ENCODE data around the gene CERT1.

Gene CERT1

DNA sequence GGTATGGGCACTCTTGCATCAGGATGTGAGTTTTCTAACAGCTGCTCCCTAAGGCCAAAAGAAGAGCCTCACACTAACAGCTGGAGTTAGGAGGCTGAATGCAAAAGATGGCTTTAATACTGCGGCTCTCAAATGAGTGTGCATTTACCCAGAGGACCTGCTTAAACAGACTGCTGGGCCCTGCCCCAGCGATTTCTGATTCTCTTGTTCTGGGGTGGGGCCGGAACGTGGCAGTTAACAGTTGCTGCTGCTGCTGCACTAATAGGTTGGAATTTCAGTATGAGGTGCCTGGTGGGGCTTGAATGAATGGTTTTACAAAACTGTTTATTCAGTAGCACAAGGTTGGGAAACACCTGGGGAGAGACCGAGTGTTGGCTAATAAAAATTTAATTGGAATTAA lies 148.3 kb downstream of the CERT1 start:
- Histone ChIP-seq H3K4me1 (ENCODE audit: control insufficient read depth, insufficient read depth, low read length) (no peaks in the 10 kb centered on the region), H3K9me3 (ENCODE audit: control insufficient read depth, insufficient read depth, low read length) (no peaks in the 10 kb centered on the region), H3K36me3 (ENCODE audit: control insufficient read depth, insufficient read depth, low read length) (peaks cover 9% of the 10 kb centered on the region), H3K27me3 (ENCODE audit: control insufficient read depth, insufficient read depth, low read length) (no peaks in the 10 kb centered on the region), H3K4me3 (ENCODE audit: low read depth, low read length) (no peak overlapping the region), H3K9ac (ENCODE audit: low read depth, low read length) (no peak overlapping the region)

DNA sequence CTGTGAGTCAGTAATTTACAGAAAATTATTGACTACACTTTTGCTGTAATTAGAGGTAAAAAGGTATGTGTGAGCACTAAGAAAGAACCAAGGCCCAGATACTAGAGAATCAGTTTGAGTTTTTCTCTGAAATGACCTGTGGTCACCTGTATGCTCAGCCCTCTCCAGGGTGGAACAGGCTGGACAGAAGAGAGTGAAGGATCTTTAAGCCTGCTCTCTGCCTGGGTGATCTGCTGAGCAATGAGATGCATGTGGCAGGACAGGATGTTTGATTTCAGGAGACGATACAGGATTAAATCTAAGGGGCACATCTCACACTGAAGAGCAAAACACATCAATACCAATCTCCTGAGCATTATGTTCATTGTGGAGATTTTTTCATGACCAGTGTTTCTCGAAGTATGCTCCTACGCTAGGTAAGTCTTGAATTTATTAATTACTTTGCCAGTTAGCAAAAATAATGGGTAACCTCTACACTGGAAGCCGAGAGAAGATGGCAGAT lies 148.9 kb downstream of the CERT1 start:
- H3K9me3 ChIP-seq (ENCODE audit: control insufficient read depth, insufficient read depth, low read length): no peaks in the 10 kb centered on the region
- H3K9ac ChIP-seq (ENCODE audit: low read depth, low read length): no peak overlapping the region
- no peaks in the 10 kb centered on the region for H3K4me1 ChIP-seq (ENCODE audit: control insufficient read depth, insufficient read depth, low read length)
- H3K4me3 ChIP-seq (ENCODE audit: low read depth, low read length): no peak overlapping the region
- H3K36me3 ChIP-seq (ENCODE audit: control insufficient read depth, insufficient read depth, low read length): peaks cover 11% of the 10 kb centered on the region
- no peaks in the 10 kb centered on the region for H3K27me3 ChIP-seq (ENCODE audit: control insufficient read depth, insufficient read depth, low read length)

DNA sequence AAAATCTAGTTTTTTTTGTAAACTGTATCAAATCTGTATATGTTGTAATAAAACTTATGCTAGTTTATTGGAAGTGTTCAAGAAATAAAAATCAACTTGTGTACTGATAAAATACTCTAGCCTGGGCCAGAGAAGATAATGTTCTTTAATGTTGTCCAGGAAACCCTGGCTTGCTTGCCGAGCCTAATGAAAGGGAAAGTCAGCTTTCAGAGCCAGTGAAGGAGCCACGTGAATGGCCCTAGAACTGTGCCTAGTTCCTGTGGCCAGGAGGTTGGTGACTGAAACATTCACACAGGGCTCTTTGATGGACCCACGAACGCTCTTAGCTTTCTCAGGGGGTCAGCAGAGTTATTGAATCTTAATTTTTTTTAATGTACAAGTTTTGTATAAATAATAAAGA lies 150.1 kb downstream of the CERT1 start:
- H3K9ac ChIP-seq (ENCODE audit: low read depth, low read length): no peak overlapping the region
- H3K4me1 ChIP-seq (ENCODE audit: control insufficient read depth, insufficient read depth, low read length): no peaks in the 10 kb centered on the region
- H3K27me3 ChIP-seq (ENCODE audit: control insufficient read depth, insufficient read depth, low read length): no peaks in the 10 kb centered on the region
- peaks cover 19% of the 10 kb centered on the region for H3K36me3 ChIP-seq (ENCODE audit: control insufficient read depth, insufficient read depth, low read length)
- H3K4me3 ChIP-seq (ENCODE audit: low read depth, low read length): no peak overlapping the region
- H3K9me3 ChIP-seq (ENCODE audit: control insufficient read depth, insufficient read depth, low read length): no peaks in the 10 kb centered on the region

DNA sequence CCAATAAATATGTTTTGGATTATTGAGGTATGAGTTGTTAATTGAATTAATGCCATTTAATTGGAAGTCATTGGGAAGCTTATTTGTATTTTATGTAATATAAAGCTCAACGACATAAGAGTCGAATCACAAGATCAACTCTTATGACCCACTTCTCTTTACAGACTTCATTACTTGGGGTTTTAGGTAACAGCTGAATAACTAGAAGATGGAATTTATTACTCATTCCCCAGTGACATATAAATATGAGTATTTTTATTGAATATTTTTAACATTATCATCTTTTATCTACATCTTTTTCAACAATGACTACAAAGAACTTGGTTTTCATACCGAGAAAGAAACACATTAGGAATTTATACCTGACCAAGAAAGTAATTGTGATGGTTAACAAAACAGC lies 153.3 kb downstream of the CERT1 start:
- Histone ChIP-seq H3K4me3 (ENCODE audit: low read depth, low read length) (no peak overlapping the region), H3K9me3 (ENCODE audit: control insufficient read depth, insufficient read depth, low read length) (no peaks in the 10 kb centered on the region), H3K27me3 (ENCODE audit: control insufficient read depth, insufficient read depth, low read length) (no peaks in the 10 kb centered on the region), H3K36me3 (ENCODE audit: control insufficient read depth, insufficient read depth, low read length) (peaks cover 26% of the 10 kb centered on the region), H3K4me1 (ENCODE audit: control insufficient read depth, insufficient read depth, low read length) (no peaks in the 10 kb centered on the region), H3K9ac (ENCODE audit: low read depth, low read length) (no peak overlapping the region)

DNA sequence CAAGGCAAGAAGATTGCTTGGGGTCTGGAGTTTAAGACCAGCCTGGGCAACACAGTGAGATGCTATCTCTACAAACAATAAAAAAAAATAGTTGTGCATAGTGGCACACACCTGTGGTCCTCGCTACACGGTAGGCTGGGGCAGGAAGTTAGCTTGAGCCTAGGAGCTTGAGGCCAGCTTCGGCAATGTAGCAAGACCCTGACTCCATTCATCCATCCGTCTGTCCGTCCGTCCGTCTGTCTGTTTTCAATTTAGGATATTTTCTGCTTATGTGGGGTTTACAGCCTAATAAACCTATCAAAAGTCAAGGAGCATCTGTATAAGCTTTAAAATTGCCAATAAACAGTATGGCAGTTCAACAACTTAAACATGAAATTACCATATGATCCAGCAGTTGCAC lies 154.7 kb downstream of the CERT1 start:
- H3K36me3 ChIP-seq (ENCODE audit: control insufficient read depth, insufficient read depth, low read length): peaks cover 26% of the 10 kb centered on the region
- no peaks in the 10 kb centered on the region for H3K4me1 ChIP-seq (ENCODE audit: control insufficient read depth, insufficient read depth, low read length)
- no peak overlapping the region for H3K9ac ChIP-seq (ENCODE audit: low read depth, low read length)
- no peaks in the 10 kb centered on the region for H3K9me3 ChIP-seq (ENCODE audit: control insufficient read depth, insufficient read depth, low read length)
- H3K4me3 ChIP-seq (ENCODE audit: low read depth, low read length): no peak overlapping the region
- no peaks in the 10 kb centered on the region for H3K27me3 ChIP-seq (ENCODE audit: control insufficient read depth, insufficient read depth, low read length)

DNA sequence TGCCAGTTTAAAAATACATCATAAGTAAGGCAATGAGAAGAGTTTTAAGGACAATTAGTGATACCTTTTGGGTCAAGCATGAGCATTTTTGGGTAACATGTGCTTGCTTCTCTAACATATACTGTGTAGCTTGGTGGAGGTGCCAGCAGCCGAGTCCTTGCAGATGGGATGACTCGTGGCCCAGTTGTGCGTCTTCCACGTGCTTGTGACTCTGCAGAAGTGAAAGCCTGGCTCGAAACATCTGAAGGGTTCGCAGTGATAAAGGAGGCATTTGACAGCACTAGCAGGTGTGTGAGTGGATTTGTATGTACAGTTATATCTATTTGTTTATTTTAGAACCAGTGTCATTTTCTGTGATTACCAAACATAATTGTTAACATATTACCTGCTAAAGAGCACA lies 156.2 kb downstream of the CERT1 start:
- no peak overlapping the region for H3K9ac ChIP-seq (ENCODE audit: low read depth, low read length)
- H3K4me3 ChIP-seq (ENCODE audit: low read depth, low read length): no peak overlapping the region
- peaks cover 36% of the 10 kb centered on the region for H3K36me3 ChIP-seq (ENCODE audit: control insufficient read depth, insufficient read depth, low read length)

DNA sequence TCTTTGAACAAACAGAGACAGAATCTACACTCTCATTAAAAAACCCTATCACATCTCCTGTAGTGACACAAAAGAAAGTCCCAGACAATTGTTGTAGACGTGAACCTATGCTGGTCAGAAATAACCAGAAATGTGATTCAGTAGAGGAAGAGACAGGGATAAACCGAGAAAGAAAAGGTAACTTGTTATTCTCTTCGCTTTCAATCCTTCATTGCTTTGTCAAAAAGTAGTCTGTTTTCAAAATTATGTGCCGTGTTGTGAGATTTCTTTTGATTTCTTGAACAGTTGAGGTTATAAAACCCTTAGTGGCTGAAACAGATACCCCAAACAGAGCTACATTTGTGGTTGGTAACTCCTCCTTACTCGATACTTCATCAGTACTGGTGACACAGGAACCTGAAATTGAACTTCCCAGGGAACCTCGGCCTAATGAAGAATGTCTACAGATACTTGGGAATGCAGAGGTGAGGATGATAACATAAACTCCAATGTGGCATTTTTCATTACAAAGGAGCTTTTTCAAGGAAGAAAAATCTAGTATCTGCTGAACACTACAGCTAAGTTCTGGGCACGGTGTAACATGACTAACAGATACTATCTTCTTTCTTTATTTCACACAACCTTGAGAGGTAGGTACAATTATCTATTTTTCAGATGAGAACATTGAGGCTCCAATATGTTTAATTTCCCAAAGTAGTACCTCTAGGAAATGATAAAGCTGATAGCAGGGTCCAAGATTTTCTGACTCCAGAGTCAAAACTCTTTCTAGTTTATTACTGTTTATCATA lies 160.1 kb downstream of the CERT1 start:
- no peak overlapping the region for H3K9ac ChIP-seq (ENCODE audit: low read depth, low read length)
- peaks cover 31% of the 10 kb centered on the region for H3K36me3 ChIP-seq (ENCODE audit: control insufficient read depth, insufficient read depth, low read length)

More for the DNA sequence above, 156.2 kb downstream of the CERT1 start:
- Histone ChIP-seq H3K27me3 (ENCODE audit: control insufficient read depth, insufficient read depth, low read length) (no peaks in the 10 kb centered on the region), H3K4me1 (ENCODE audit: control insufficient read depth, insufficient read depth, low read length) (no peaks in the 10 kb centered on the region), H3K9me3 (ENCODE audit: control insufficient read depth, insufficient read depth, low read length) (no peaks in the 10 kb centered on the region)

DNA sequence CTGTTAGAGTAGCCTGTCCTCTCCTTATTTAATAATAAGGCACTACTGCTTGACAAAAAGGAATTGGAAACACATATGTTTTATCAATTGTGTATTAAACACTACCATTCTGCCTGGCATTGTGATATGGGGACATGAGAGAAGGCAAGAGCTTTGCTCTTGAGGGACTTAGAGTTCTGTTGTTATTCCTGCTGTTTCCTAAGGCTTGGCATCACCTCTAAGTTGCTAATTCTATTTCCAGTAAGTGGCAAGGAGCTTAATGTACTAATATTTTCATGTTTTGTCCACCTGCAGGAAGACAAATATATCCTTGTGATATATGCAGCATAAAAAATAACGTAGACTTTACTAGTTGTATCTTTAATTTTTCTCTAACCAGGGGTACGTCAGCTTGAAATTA lies 161.8 kb downstream of the CERT1 start:
- peaks cover 35% of the 10 kb centered on the region for H3K36me3 ChIP-seq (ENCODE audit: control insufficient read depth, insufficient read depth, low read length)
- H3K9ac ChIP-seq (ENCODE audit: low read depth, low read length): no peak overlapping the region
- no peaks in the 10 kb centered on the region for H3K9me3 ChIP-seq (ENCODE audit: control insufficient read depth, insufficient read depth, low read length)
- no peaks in the 10 kb centered on the region for H3K4me1 ChIP-seq (ENCODE audit: control insufficient read depth, insufficient read depth, low read length)
- no peak overlapping the region for H3K4me3 ChIP-seq (ENCODE audit: low read depth, low read length)
- no peaks in the 10 kb centered on the region for H3K27me3 ChIP-seq (ENCODE audit: control insufficient read depth, insufficient read depth, low read length)

More for the DNA sequence above, 160.1 kb downstream of the CERT1 start:
- H3K4me3 ChIP-seq (ENCODE audit: low read depth, low read length): no peak overlapping the region
- H3K27me3 ChIP-seq (ENCODE audit: control insufficient read depth, insufficient read depth, low read length): no peaks in the 10 kb centered on the region
- no peaks in the 10 kb centered on the region for H3K4me1 ChIP-seq (ENCODE audit: control insufficient read depth, insufficient read depth, low read length)
- H3K9me3 ChIP-seq (ENCODE audit: control insufficient read depth, insufficient read depth, low read length): no peaks in the 10 kb centered on the region

DNA sequence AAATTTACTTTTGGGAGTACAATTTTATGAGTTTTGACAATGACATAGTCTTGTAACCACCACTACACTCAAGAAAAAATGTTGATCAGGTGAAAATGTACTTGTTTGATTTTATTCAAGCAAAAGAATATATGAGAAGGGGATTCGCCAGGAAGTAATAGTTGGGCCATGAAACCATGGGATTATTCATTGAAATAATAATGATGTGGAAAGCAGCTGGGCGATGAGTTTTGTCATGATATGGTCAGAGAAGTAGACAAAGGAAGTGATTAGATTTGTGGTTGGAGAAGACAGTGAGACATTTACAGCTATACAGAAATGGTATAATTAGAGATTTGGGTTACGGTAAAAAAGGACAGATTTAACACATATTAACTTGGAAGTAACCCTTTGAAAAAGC lies 163.2 kb downstream of the CERT1 start:
- no peaks in the 10 kb centered on the region for H3K4me1 ChIP-seq (ENCODE audit: control insufficient read depth, insufficient read depth, low read length)
- no peaks in the 10 kb centered on the region for H3K9me3 ChIP-seq (ENCODE audit: control insufficient read depth, insufficient read depth, low read length)
- H3K9ac ChIP-seq (ENCODE audit: low read depth, low read length): no peak overlapping the region
- no peaks in the 10 kb centered on the region for H3K27me3 ChIP-seq (ENCODE audit: control insufficient read depth, insufficient read depth, low read length)
- no peak overlapping the region for H3K4me3 ChIP-seq (ENCODE audit: low read depth, low read length)
- peaks cover 33% of the 10 kb centered on the region for H3K36me3 ChIP-seq (ENCODE audit: control insufficient read depth, insufficient read depth, low read length)

DNA sequence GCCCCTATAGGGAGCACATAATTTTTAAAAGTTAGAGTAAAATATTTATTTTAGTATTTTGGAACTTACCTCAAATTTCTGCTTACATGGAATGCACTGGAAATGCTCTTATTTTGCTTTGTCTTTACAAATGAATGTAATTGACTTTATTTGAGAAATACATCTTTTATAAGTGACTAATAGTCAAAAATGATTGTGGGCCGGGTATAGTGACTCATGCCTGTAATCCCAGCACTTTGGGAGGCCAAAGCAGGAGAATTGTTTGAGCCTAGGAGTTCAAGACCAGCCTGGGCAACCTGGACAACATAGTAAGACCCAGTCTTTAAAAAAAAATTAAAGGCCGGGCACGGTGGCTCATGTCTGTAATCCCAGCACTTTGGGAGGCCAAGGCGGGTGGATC lies 168.6 kb downstream of the CERT1 start:
- H3K4me1 ChIP-seq (ENCODE audit: control insufficient read depth, insufficient read depth, low read length): peaks cover 13% of the 10 kb centered on the region
- H3K4me3 ChIP-seq (ENCODE audit: low read depth, low read length): no peak overlapping the region
- H3K36me3 ChIP-seq (ENCODE audit: control insufficient read depth, insufficient read depth, low read length): peaks cover 9% of the 10 kb centered on the region
- no peaks in the 10 kb centered on the region for H3K9me3 ChIP-seq (ENCODE audit: control insufficient read depth, insufficient read depth, low read length)
- H3K9ac ChIP-seq (ENCODE audit: low read depth, low read length): no peak overlapping the region
- no peaks in the 10 kb centered on the region for H3K27me3 ChIP-seq (ENCODE audit: control insufficient read depth, insufficient read depth, low read length)

DNA sequence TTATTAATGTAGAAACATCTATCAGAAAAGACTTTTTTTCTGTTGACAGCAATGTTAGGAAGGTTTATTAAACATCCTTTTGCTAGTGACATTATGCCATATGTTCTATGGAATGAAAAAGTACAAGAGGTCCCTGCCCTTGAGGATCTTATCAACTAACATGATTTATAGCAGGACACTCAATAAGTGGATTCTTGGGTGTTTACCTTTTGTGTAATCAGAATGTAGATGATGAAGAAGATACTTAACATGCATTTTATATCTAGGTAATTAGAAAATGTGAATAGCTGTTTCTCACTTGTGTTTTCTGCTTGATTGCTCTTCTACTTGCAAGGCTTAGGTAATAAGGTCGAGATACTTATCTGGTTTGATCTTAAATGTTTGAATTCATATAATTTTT lies 169.5 kb downstream of the CERT1 start:
- no peaks in the 10 kb centered on the region for H3K9me3 ChIP-seq (ENCODE audit: control insufficient read depth, insufficient read depth, low read length)
- H3K4me1 ChIP-seq (ENCODE audit: control insufficient read depth, insufficient read depth, low read length): peaks cover 13% of the 10 kb centered on the region
- no peaks in the 10 kb centered on the region for H3K27me3 ChIP-seq (ENCODE audit: control insufficient read depth, insufficient read depth, low read length)
- H3K36me3 ChIP-seq (ENCODE audit: control insufficient read depth, insufficient read depth, low read length): peaks cover 9% of the 10 kb centered on the region
- H3K4me3 ChIP-seq (ENCODE audit: low read depth, low read length): no peak overlapping the region
- no peak overlapping the region for H3K9ac ChIP-seq (ENCODE audit: low read depth, low read length)

DNA sequence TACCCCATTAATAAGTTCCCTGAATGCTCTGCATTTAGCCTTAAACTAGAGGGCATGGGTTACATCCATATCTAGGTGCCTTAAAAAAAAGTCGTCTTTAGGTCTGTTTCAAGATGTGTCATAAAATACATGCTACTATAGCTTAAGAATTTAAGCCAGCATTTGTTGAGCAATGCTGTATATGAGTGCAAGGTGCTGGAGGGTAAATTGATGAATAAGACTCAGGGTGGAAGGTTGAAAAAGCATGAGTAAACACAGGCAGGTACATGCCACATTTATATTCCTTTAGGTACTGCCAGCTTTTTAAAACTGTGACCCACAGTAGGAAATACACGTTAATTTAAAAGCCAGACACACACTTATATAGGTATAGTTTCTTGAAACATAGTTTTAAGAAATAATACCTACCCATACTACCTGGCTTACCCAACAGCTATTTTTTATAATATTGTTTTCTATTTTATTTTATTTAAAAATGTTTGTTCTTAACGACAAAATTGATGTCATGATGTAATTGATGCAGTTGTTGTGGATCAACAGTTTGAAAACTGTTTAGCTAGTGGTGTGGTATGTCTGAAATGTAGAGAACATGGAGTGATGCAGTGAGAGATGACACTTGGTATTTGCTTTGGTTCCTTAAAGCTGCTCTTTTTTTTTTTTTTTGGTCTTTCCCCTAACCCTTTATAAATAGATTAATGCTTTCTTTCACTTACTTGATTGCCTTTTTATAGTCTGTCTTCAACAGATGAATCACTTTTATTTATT lies 170.5 kb downstream of the CERT1 start:
- no peaks in the 10 kb centered on the region for H3K9me3 ChIP-seq (ENCODE audit: control insufficient read depth, insufficient read depth, low read length)
- peaks cover 6% of the 10 kb centered on the region for H3K36me3 ChIP-seq (ENCODE audit: control insufficient read depth, insufficient read depth, low read length)
- H3K9ac ChIP-seq (ENCODE audit: low read depth, low read length): no peak overlapping the region
- peaks cover 13% of the 10 kb centered on the region for H3K4me1 ChIP-seq (ENCODE audit: control insufficient read depth, insufficient read depth, low read length)
- H3K4me3 ChIP-seq (ENCODE audit: low read depth, low read length): no peak overlapping the region
- no peaks in the 10 kb centered on the region for H3K27me3 ChIP-seq (ENCODE audit: control insufficient read depth, insufficient read depth, low read length)
